DOHH2 (cell line): ENCODE data around the gene CABP4.

Experiments
- H3F3A ChIP-seq: fragments of 200-600 bp; sonication (generic), shearing (Covaris generic); 2 replicates; pipeline ENCODE4 v1.6.0; 2016; ENCODE audit warnings: antibody characterized with exemption, mild to moderate bottlenecking; ENCODE audit not compliant: control insufficient read depth, insufficient read depth
- H3K27ac ChIP-seq: fragments of 200-600 bp; sonication (generic); 2 replicates; pipeline ENCODE4 v1.5.1; 2014; ENCODE audit warnings: low read depth, mild to moderate bottlenecking, low read length, moderate library complexity
- H3K27me3 ChIP-seq: fragments of 200-600 bp; sonication (generic); 2 replicates; pipeline ENCODE4 v1.6.1; 2014; ENCODE audit warnings: mild to moderate bottlenecking, low read length, mixed read lengths; ENCODE audit not compliant: control insufficient read depth
- H3K36me3 ChIP-seq: fragments of 200-600 bp; sonication (generic); 2 replicates; pipeline ENCODE4 v1.6.1; 2014; ENCODE audit warnings: mild to moderate bottlenecking, low read length, moderate library complexity, mixed read lengths; ENCODE audit not compliant: control insufficient read depth
- H3K4me1 ChIP-seq: fragments of 200-600 bp; sonication (generic); 2 replicates; pipeline ENCODE4 v1.6.1; 2014; ENCODE audit warnings: mild to moderate bottlenecking, low read length, mixed read lengths; ENCODE audit not compliant: control insufficient read depth
- H3K4me2 ChIP-seq: fragments of 200-600 bp; sonication (generic); 2 replicates; pipeline ENCODE4 v1.6.0; 2014; ENCODE audit warnings: mild to moderate bottlenecking, low read length, moderate library complexity
- H3K4me3 ChIP-seq: fragments of 200-600 bp; sonication (generic); 2 replicates; pipeline ENCODE4 v1.5.1; 2014; ENCODE audit warnings: mild to moderate bottlenecking, low read length, mixed read lengths
- H3K79me2 ChIP-seq: fragments of 200-600 bp; sonication (generic); 2 replicates; pipeline ENCODE4 v1.6.1; 2014; ENCODE audit warnings: mild to moderate bottlenecking, low read length, mixed read lengths; ENCODE audit not compliant: control insufficient read depth
- H3K9me2 ChIP-seq: fragments of 200-600 bp; sonication (generic); replicated peaks from 2 replicates; pipeline ENCODE4 v1.6.1; 2014; ENCODE audit warnings: mild to moderate bottlenecking, low read length, mixed read lengths; ENCODE audit not compliant: control insufficient read depth
- H3K9me3 ChIP-seq: fragments of 200-600 bp; sonication (generic); 2 replicates; pipeline ENCODE4 v1.6.1; 2014; ENCODE audit warnings: antibody characterized with exemption, low read length, mixed read lengths; ENCODE audit not compliant: control insufficient read depth, insufficient read depth
- H4K20me1 ChIP-seq: fragments of 200-600 bp; sonication (generic); 2 replicates; pipeline ENCODE4 v1.6.0; 2014; ENCODE audit warnings: low read depth, mild to moderate bottlenecking, antibody characterized with exemption, low read length, moderate library complexity; ENCODE audit not compliant: control insufficient read depth, insufficient read depth
- EZH2phosphoT487 ChIP-seq: fragments of 200-600 bp; sonication (generic); IDR thresholded peaks from 2 replicates; pipeline ENCODE4 v1.6.1; 2017; ENCODE audit warnings: borderline replicate concordance, mild to moderate bottlenecking, antibody characterized with exemption, low read length, moderate library complexity, mixed read lengths
- TF ChIP-seq, protein P1 (sequence below): fragments of 200-600 bp; sonication (generic); IDR thresholded peaks from one replicate; pipeline ENCODE4 v1.5.1; 2014; ENCODE audit warnings: antibody characterized with exemption, mild to moderate bottlenecking, low read depth, low read length; ENCODE audit not compliant: poor library complexity, severe bottlenecking

The CABP4 gene

DNA sequence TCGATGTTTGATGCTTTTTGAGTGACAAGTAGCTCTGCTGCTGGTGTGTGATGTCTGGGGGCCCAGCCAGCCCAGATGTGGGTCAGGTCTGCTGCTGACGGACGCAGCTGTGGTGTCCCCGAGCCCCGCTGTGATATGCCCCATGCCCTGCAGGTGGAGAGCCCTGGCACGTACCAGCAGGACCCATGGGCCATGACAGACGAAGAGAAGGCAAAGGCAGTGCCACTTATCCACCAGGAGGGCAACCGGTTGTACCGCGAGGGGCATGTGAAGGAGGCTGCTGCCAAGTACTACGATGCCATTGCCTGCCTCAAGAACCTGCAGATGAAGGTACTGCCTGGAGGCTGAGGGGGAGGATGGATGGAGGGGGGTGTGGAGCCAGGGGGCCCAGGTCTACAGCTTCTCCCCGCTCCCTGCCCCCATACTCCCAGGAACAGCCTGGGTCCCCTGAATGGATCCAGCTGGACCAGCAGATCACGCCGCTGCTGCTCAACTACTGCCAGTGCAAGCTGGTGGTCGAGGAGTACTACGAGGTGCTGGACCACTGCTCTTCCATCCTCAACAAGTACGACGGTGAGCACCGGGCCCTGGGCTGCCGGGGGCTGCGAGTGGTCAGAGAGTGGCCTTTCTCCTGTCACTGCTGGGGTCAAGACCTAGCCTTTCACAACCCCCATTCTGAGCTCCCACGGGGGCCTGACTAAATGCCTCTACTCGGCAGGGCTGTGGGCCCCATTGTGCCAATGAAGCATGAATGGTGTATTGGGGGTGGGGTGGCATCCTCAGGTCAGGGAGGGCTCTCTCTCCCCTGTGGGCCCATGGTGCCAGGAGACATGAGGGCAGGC, 35.0 kb downstream of the CABP4 start:
- Histone ChIP-seq H3F3A (peaks cover 15% of the 10 kb centered on the region), H3K4me2 (no peak overlapping the region), H3K4me1 (peaks cover 19% of the 10 kb centered on the region), H3K9me3 (no peaks in the 10 kb centered on the region), H3K36me3 (peaks cover 79% of the 10 kb centered on the region), H3K27me3 (no peaks in the 10 kb centered on the region), H4K20me1 (no peaks in the 10 kb centered on the region), H3K9me2 (no peaks in the 10 kb centered on the region), H3K27ac (no peak overlapping the region), H3K4me3 (no peak overlapping the region), H3K79me2 (peaks cover 24% of the 10 kb centered on the region)
- TF ChIP-seq, protein P1, sequence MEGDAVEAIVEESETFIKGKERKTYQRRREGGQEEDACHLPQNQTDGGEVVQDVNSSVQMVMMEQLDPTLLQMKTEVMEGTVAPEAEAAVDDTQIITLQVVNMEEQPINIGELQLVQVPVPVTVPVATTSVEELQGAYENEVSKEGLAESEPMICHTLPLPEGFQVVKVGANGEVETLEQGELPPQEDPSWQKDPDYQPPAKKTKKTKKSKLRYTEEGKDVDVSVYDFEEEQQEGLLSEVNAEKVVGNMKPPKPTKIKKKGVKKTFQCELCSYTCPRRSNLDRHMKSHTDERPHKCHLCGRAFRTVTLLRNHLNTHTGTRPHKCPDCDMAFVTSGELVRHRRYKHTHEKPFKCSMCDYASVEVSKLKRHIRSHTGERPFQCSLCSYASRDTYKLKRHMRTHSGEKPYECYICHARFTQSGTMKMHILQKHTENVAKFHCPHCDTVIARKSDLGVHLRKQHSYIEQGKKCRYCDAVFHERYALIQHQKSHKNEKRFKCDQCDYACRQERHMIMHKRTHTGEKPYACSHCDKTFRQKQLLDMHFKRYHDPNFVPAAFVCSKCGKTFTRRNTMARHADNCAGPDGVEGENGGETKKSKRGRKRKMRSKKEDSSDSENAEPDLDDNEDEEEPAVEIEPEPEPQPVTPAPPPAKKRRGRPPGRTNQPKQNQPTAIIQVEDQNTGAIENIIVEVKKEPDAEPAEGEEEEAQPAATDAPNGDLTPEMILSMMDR, result no peak
- TF ChIP-seq EZH2phosphoT487, result no peak

DNA sequence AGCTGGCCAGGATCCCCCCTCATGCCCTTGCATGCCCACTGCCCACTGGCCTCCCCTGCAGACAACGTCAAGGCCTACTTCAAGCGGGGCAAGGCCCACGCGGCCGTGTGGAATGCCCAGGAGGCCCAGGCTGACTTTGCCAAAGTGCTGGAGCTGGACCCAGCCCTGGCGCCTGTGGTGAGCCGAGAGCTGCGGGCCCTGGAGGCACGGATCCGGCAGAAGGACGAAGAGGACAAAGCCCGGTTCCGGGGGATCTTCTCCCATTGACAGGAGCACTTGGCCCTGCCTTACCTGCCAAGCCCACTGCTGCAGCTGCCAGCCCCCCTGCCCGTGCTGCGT, 35.5 kb downstream of the CABP4 start:
- H4K20me1 ChIP-seq, result no peaks in the 10 kb centered on the region
- no peaks in the 10 kb centered on the region for H3K9me2 ChIP-seq
- H3K4me2 ChIP-seq, result no peak overlapping the region
- TF ChIP-seq EZH2phosphoT487, result no peak
- H3K4me1 ChIP-seq, result peaks cover 13% of the 10 kb centered on the region
- peaks cover 24% of the 10 kb centered on the region for H3K79me2 ChIP-seq
- H3K36me3 ChIP-seq, result peaks cover 84% of the 10 kb centered on the region
- no peaks in the 10 kb centered on the region for H3K9me3 ChIP-seq
- peaks cover 11% of the 10 kb centered on the region for H3F3A ChIP-seq
- no peaks in the 10 kb centered on the region for H3K27me3 ChIP-seq
- no peak overlapping the region for H3K27ac ChIP-seq
- no peak overlapping the region for H3K4me3 ChIP-seq

DNA sequence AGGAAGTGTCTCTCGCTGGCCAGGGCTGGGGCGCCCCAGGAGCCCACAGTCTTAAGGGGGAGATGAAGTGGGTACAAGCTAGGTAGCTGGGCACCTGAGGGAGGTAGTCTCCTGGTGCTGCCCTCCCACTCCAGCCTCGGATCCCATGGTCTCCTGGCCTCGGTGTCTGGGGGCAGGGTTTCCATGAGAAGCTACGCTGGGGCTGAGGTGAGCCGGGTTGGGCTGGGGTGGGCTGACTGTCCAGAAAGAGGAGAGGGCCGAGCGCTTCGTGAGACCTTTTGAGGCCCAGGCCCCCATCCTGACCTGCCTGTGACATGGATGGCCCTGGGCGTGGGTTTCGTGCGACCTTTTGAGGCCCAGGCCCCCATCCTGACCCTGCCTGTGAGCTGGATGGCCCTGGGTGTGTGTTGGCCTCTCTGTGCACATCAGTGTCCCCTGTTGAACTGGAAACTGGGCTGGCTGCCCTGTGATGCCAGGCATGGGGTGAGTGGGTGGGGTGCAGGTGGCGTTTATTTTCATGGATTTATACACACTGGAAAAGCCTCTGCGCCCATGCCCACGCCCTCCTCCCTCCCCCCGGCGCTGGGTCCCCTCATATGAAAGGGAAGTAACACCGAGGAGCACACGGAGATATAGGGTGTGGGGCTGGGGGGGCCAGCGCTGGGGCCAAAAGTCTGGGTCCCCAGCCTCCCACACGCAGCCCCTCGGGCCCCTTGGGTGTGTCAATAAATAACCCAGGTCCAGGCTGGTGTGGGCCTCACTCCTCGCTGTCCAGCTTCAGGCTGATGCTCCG, 36.3 kb downstream of the CABP4 start:
- no peaks in the 10 kb centered on the region for H3K9me2 ChIP-seq
- H3K4me3 ChIP-seq, result no peak overlapping the region
- H3K36me3 ChIP-seq, result peaks cover 86% of the 10 kb centered on the region
- no peak overlapping the region for H3K4me2 ChIP-seq
- H3K27me3 ChIP-seq, result no peaks in the 10 kb centered on the region
- H3F3A ChIP-seq, result peaks cover 7% of the 10 kb centered on the region
- peaks cover 6% of the 10 kb centered on the region for H3K4me1 ChIP-seq
- H3K9me3 ChIP-seq, result no peaks in the 10 kb centered on the region
- no peaks in the 10 kb centered on the region for H4K20me1 ChIP-seq
- no peak overlapping the region for H3K27ac ChIP-seq
- no peak for TF ChIP-seq EZH2phosphoT487
- TF ChIP-seq, protein P1, result no peak
- peaks cover 19% of the 10 kb centered on the region for H3K79me2 ChIP-seq
